Measurements from ENCODE around the gene EARS2. TPM values are rescaled to one million over a fixed set of nuclear protein-coding genes. Genes with fewer than 3 reads are reported as not detected.

EARS2 gene
- total and polyA plus RNA-seq, 10 of the 15 experiments (the other 5 are each of a cell fraction or from before 2014, with no cell fraction given) = 12.9 to 65.9 (median 33.5) TPM

DNA sequence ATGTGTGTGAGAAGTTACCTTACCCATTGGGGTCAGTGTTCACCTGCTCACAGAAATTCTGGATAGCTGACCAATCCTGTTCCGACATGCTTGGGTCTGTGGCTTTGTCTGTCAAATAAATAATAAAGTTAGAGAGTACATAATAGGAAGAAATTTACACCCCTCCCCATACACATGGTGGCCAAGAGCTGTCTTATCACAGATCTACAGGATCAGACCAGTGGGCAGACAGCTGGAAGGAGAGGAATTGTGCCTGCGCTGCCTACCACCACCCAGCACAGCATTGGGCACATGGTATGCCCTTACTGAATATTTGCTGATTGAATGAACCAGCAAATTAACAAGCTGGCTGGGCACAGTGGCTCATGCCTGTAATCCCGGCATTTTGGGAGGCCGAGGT, 61.5 kb downstream of the EARS2 start:
- 97% methylated on average over 4 of the region's 4 CpGs for WGBS (ENCODE audit: insufficient coverage, insufficient replicate concordance, low lambda C conversion rate, missing lambda C conversion rate)
- BruUV-seq (replicated peaks) = no TSS peak
- no peaks in the 10 kb centered on the region for H3K27me3 ChIP-seq (replicated peaks in 1 of 2; ENCODE audit: control insufficient read depth in 2 of 2, insufficient read depth in 2 of 2, low read length in 1 of 2)
- peaks cover 34 to 41% of the 10 kb centered on the region in 2 experiments for H3K36me3 ChIP-seq (ENCODE audit: control insufficient read depth in 2 of 2, insufficient read depth in 2 of 2, low read length in 1 of 2)
- H3K4me1 ChIP-seq (ENCODE audit: control insufficient read depth, insufficient read depth, low read length) = peaks cover 4% of the 10 kb centered on the region
- H4K20me1 ChIP-seq (ENCODE audit: control insufficient read depth, insufficient read depth) = peaks cover 9% of the 10 kb centered on the region
- no peak overlapping the region for H3K4me3 ChIP-seq
- no peaks in the 10 kb centered on the region for H3K9me3 ChIP-seq (replicated peaks; ENCODE audit: control insufficient read depth, insufficient read depth, low read length)
- peaks cover 40% of the 10 kb centered on the region for H3K79me2 ChIP-seq (ENCODE audit: control insufficient read depth, insufficient read depth, low read length)
- no peak for TF ChIP-seq CREM (IDR thresholded peaks at IDR 0.05; ENCODE audit: low read depth)
- TF ChIP-seq ZNF217 (IDR thresholded peaks at IDR 0.05) = no peak
- RAD21 ChIA-PET (ENCODE audit: unreplicated experiment) = no interaction called here
- no peak overlapping the region for H3K4me2 ChIP-seq (ENCODE audit: control insufficient read depth, insufficient read depth)
- H3K9ac ChIP-seq (ENCODE audit: control insufficient read depth, insufficient read depth, low read length) = no peak overlapping the region
- in situ Hi-C loops (cut with MboI) = no loop called here
- POLR2A ChIA-PET = no interaction called here
- SMC1A ChIA-PET (ENCODE audit: uncharacterized antibody, unreplicated experiment) = interaction anchor here (0.7 kb wide), 1 partner anchor 8 kb away, joined by 3 read pairs; no protein-coding TSS in a partner anchor
- no peak overlapping the region for H3K27ac ChIP-seq (ENCODE audit: control insufficient read depth, insufficient read depth)
- H2AFZ ChIP-seq (ENCODE audit: control insufficient read depth, low read depth, low read length) = no peak overlapping the region
- FAIRE-seq (no peak), ATAC-seq (no peak), DNase-seq (ENCODE audit: low read depth, low spot score) (no peak)
- CTCF ChIA-PET = no interaction called here
- intact Hi-C loops (cut with micrococcal nuclease; ENCODE audit: unreplicated experiment) = no loop called here

DNA sequence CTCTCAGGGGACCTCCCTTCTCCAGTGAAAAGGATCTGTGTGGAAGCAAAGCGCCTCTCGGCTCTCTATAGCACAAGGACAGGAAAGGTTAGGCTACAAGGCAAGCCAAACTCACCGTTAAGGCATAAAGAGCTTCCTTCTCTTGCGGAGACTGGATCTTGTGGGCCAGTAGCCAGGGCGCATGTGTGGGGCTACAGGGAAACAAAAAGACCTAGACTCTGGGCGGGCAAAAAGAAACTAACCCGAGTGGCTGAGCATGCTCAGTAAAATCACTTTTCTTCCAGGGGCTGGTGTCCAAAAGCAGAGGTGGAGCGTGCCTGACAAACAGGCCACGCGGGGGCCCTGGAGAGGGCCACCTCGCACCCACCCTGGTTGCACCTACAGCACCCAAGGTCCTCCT, 63.0 kb downstream of the EARS2 start:
- no peak overlapping the region for H3K4me3 ChIP-seq
- intact Hi-C loops (cut with micrococcal nuclease; ENCODE audit: unreplicated experiment) (no loop called here), in situ Hi-C loops (cut with MboI) (no loop called here)
- no peaks in the 10 kb centered on the region for H3K4me1 ChIP-seq (ENCODE audit: control insufficient read depth, insufficient read depth, low read length)
- ATAC-seq (no peak), DNase-seq (ENCODE audit: low read depth, low spot score) (no peak), FAIRE-seq (no peak)
- H3K79me2 ChIP-seq (ENCODE audit: control insufficient read depth, insufficient read depth, low read length) = peaks cover 25% of the 10 kb centered on the region
- H3K9ac ChIP-seq (ENCODE audit: control insufficient read depth, insufficient read depth, low read length) = no peak overlapping the region
- BruUV-seq (replicated peaks) = no TSS peak
- over 99% methylated on average over 11 of the region's 11 CpGs for WGBS (ENCODE audit: insufficient coverage, insufficient replicate concordance, low lambda C conversion rate, missing lambda C conversion rate)
- H4K20me1 ChIP-seq (ENCODE audit: control insufficient read depth, insufficient read depth) = peaks cover 9% of the 10 kb centered on the region; the same call in 1 of the 2 replicates
- CTCF ChIA-PET = interaction anchor here (1.1 kb wide), 1 partner anchor 12 kb away, joined by 5 read pairs; no protein-coding TSS in a partner anchor
- no peak overlapping the region for H2AFZ ChIP-seq (ENCODE audit: control insufficient read depth, low read depth, low read length)
- no peak overlapping the region for H3K4me2 ChIP-seq (ENCODE audit: control insufficient read depth, insufficient read depth)
- SMC1A ChIA-PET (ENCODE audit: uncharacterized antibody, unreplicated experiment) = no interaction called here
- RAD21 ChIA-PET (ENCODE audit: unreplicated experiment) = no interaction called here
- H3K36me3 ChIP-seq (ENCODE audit: control insufficient read depth in 2 of 2, insufficient read depth in 2 of 2, low read length in 1 of 2) = peaks cover 31 to 45% of the 10 kb centered on the region in 2 experiments
- H3K9me3 ChIP-seq (replicated peaks; ENCODE audit: control insufficient read depth, insufficient read depth, low read length) = no peaks in the 10 kb centered on the region
- H3K27ac ChIP-seq (ENCODE audit: control insufficient read depth, insufficient read depth) = no peak overlapping the region
- POLR2A ChIA-PET = interaction anchor here (0.6 kb wide), 1 partner anchor 89 kb away, joined by 3 read pairs; no protein-coding TSS in a partner anchor
- no peaks in the 10 kb centered on the region for H3K27me3 ChIP-seq (replicated peaks in 1 of 2; ENCODE audit: control insufficient read depth in 2 of 2, insufficient read depth in 2 of 2, low read length in 1 of 2)
- TF ChIP-seq MEF2B (IDR thresholded peaks at IDR 0.05; ENCODE audit: partially characterized antibody, poor library complexity, severe bottlenecking) (no peak), NFXL1 (IDR thresholded peaks at IDR 0.05; ENCODE audit: borderline replicate concordance) (no peak), WRNIP1 (IDR thresholded peaks at IDR 0.05; ENCODE audit: borderline replicate concordance, low read depth, low read length) (no peak), BCL11A (IDR thresholded peaks at IDR 0.05; ENCODE audit: low read depth, low read length) (no peak), MYB (IDR thresholded peaks at IDR 0.05; ENCODE audit: borderline replicate concordance, low read depth, low read length) (no peak), BACH1 (IDR thresholded peaks at IDR 0.05; ENCODE audit: borderline replicate concordance) (no peak), NFYA (IDR thresholded peaks at IDR 0.05; ENCODE audit: borderline replicate concordance, low read depth, low read length) (no peak), POLR2AphosphoS5 (IDR thresholded peaks at IDR 0.05; ENCODE audit: low read length) (no peak), MTA3 (IDR thresholded peaks at IDR 0.05; ENCODE audit: borderline replicate concordance, low read length) (no peak), BMI1 (IDR thresholded peaks at IDR 0.05; ENCODE audit: borderline replicate concordance) (no peak)
- TF ChIP-seq, protein P1, sequence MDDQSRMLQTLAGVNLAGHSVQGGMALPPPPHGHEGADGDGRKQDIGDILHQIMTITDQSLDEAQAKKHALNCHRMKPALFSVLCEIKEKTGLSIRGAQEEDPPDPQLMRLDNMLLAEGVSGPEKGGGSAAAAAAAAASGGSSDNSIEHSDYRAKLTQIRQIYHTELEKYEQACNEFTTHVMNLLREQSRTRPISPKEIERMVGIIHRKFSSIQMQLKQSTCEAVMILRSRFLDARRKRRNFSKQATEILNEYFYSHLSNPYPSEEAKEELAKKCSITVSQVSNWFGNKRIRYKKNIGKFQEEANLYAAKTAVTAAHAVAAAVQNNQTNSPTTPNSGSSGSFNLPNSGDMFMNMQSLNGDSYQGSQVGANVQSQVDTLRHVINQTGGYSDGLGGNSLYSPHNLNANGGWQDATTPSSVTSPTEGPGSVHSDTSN (IDR thresholded peaks at IDR 0.05; ENCODE audit: insufficient replicate concordance, low read depth, low read length) = no peak
- TF ChIP-seq, protein P2, sequence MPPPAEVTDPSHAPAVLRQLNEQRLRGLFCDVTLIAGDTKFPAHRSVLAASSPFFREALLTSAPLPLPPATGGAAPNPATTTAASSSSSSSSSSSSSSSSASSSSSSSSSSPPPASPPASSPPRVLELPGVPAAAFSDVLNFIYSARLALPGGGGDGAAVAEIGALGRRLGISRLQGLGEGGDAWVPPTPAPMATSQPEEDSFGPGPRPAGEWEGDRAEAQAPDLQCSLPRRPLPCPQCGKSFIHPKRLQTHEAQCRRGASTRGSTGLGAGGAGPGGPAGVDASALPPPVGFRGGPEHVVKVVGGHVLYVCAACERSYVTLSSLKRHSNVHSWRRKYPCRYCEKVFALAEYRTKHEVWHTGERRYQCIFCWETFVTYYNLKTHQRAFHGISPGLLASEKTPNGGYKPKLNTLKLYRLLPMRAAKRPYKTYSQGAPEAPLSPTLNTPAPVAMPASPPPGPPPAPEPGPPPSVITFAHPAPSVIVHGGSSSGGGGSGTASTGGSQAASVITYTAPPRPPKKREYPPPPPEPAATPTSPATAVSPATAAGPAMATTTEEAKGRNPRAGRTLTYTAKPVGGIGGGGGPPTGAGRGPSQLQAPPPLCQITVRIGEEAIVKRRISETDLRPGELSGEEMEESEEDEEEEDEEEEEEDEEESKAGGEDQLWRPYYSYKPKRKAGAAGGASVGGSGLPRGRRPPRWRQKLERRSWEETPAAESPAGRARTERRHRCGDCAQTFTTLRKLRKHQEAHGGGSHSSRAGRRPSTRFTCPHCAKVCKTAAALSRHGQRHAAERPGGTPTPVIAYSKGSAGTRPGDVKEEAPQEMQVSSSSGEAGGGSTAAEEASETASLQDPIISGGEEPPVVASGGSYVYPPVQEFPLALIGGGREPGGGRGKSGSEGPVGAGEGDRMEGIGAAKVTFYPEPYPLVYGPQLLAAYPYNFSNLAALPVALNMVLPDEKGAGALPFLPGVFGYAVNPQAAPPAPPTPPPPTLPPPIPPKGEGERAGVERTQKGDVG (CRISPR knock-in tag; IDR thresholded peaks at IDR 0.05) = no peak

Measured in GM12878 (cell line).